ENCODE data around the gene CARS1.

DNA sequence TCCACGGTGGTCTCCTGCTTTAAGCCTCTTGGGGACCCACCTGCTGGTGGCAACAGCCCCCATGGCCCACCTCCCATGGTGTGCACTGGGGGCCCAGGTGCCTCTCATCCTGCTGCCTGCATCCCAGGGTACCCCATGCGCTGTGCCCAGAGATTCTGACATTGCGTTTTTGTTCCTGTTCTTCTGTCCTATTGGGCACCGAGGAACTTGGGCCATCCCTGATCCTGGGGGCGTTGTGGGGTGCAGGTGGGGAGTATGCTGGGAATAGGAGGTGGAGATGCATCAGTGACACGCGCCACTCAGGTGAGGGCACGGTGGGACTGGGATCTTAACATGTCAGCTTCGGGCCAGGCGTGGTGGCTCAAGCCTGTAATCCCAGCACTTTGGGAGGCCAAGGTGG, 52.7 kb downstream of the CARS1 start:
- TF ChIP-seq POLR2A (IDR thresholded peaks at IDR 0.05) (no peak), CTCF (IDR thresholded peaks at IDR 0.05) (no peak)

Data from ovary (tissue), 3 donors.